Measurements from ENCODE around the gene BORCS6.
"Not testable (repeated sequence)": the region's sequence is repeated elsewhere in the genome, so short reads cannot be mapped to it uniquely, and the experiment has no call there.

The BORCS6 gene

GRCh38 chr17:8189711-8190477 is at the start of gene BORCS6:
Gene BORCS6, minus strand, starts transcription at chr17:8190180. Its CDS starts 40 bp downstream, at chr17:8190140.
- peak; percentile 96 for DNase-seq (ENCODE audit: low spot score)

GRCh38 chr17:8237886-8238285 is 47.9 kb upstream of the BORCS6 start:
- no peak for DNase-seq (ENCODE audit: low spot score)

- DNase-seq (ENCODE audit: low spot score): no peak
Measured at GRCh38 chr17:8237175-8237574, 47.2 kb upstream of the BORCS6 start.

- DNase-seq (ENCODE audit: low spot score): no peak
Measured at GRCh38 chr17:8235676-8236075, 45.7 kb upstream of the BORCS6 start.

- no peak for DNase-seq (ENCODE audit: low spot score)
Measured at GRCh38 chr17:8234361-8235270, 44.6 kb upstream of the BORCS6 start.

- DNase-seq (ENCODE audit: low spot score): no peak
Measured at GRCh38 chr17:8231701-8232100, 41.7 kb upstream of the BORCS6 start.

- DNase-seq (ENCODE audit: low spot score): no peak
Measured at GRCh38 chr17:8227238-8227581, 37.2 kb upstream of the BORCS6 start.

GRCh38 chr17:8226536-8227237 is 36.7 kb upstream of the BORCS6 start:
- DNase-seq (ENCODE audit: low spot score): no peak

- DNase-seq (ENCODE audit: low spot score): peak; percentile 55
Measured at GRCh38 chr17:8225813-8226535, 36.0 kb upstream of the BORCS6 start.

- no peak for DNase-seq (ENCODE audit: low spot score)
Measured at GRCh38 chr17:8224891-8225812, 35.2 kb upstream of the BORCS6 start.

- DNase-seq (ENCODE audit: low spot score): peak; percentile 52
Measured at GRCh38 chr17:8223356-8224126, 33.6 kb upstream of the BORCS6 start.

- peak; percentile 81 for DNase-seq (ENCODE audit: low spot score)
Measured at GRCh38 chr17:8222630-8223355, 32.8 kb upstream of the BORCS6 start.

GRCh38 chr17:8222380-8222629 is 32.3 kb upstream of the BORCS6 start:
- no peak for DNase-seq (ENCODE audit: low spot score)

- DNase-seq (ENCODE audit: low spot score): peak; percentile 92
Measured at GRCh38 chr17:8221663-8222379, 31.8 kb upstream of the BORCS6 start.

- DNase-seq (ENCODE audit: low spot score): peak; percentile 84
Measured at GRCh38 chr17:8220783-8221662, 31.0 kb upstream of the BORCS6 start.

- DNase-seq (ENCODE audit: low spot score): not testable (repeated sequence)
Measured at GRCh38 chr17:8214000-8214399, 24.0 kb upstream of the BORCS6 start.

- DNase-seq (ENCODE audit: low spot score): no peak
Measured at GRCh38 chr17:8212312-8213180, 22.6 kb upstream of the BORCS6 start.

Measured in CD4-positive, alpha-beta T cell treated with Interleukin-15 for 4 hours (primary cell).